Frontal cortex (tissue), 4 donors: ENCODE measurements around the gene COL1A1. TPM values are rescaled to one million over a fixed set of nuclear protein-coding genes. Genes with fewer than 3 reads are reported as not detected.

Experiments
- DNase-seq, 2 donors: peaks; one replicate each; pipeline ENCODE4 v3.0.0; 2012; ENCODE audit warnings: low spot score in 2 of 2
- FAIRE-seq: peaks from 2 replicates; lab custom pipeline; 2012; peaks lifted over from hg19 to GRCh38; lab: Jason Lieb, UNC
- total RNA-seq: library from RNA; depleted of rRNA; stranded (reverse); fragments of >200 nt; gene quantifications from one replicate; pipeline ENCODE4 v1.2.3, GENCODE V29; 2014
- donor health status: control.
- donor health status: control.
- donor health status: control.

Gene COL1A1
- 26.1 TPM for total RNA-seq

DNA sequence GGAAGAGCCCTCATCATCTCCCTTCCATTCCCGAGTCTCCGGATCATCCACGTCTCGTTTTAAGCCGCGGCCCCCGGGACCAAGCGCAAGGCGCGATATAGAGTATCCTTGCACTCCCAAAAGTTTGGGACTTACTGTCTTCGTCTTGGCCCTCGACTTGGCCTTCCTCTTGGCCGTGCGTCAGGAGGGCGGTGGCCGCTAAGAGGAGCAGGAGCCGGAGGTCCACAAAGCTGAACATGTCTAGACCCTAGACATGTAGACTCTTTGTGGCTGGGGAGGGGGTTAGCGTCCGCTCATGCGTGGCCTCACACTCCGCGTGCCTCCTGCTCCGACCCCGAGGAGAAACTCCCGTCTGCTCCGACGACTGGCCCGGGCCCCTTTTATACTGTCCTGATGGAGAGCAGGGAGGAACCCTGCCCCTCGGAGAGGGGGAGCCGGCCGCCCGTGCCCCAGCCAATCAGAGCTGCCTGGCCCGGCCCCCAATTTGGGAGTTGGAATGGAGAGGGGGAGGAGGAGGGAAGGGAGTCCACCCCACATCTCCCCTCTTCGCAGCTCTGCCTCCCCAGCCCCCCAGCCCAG, at the start of gene COL1A1:
Gene COL1A1 (minus strand): TSS at position 356 of the 579 bp plus-strand sequence. CDS start 118 bp downstream, at position 238.
- FAIRE-seq: no peak
- DNase-seq: no peak

DNA sequence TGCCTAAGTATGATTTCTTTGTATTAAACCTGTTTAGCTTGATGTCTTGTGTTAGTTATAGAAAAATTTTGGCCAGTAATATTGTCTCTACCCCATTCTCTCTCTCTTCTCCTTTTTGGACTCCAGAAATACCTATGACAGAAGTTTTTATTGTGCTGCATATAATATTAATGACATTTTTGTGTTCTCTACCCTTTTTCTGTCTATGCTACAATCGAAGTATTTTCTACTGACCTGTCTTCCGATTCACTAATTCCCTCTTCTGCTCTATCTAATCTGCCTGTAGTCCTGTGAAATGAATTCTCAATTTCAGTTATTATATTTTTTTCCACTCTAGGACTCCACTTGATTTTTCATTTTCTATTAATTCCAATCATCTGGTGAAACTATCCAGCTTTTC, 46.8 kb upstream of the COL1A1 start:
- no peak for DNase-seq
- FAIRE-seq: no peak

DNA sequence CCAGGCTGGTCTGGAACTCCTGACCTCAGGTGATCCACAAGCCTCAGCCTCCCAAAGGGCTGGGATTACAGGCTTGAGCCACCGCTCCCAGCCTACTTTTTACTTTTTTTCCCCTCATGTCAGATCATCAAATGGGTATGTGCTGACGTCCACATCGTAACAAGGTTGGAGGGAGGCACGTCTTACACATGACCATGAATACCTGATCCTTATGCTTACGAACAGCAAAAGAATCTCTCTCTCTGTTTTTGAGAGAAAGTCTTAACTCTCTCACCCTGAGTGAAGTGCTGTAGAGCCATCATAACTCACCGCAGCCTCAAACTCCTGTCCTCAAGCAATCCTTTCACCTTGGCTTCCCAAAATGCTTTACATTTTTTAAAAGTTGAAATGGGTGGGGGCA, 43.3 kb upstream of the COL1A1 start:
- no peak for DNase-seq
- FAIRE-seq: no peak

- DNase-seq (no peak), FAIRE-seq (no peak)
Observed at GRCh38 chr17:50241431-50241830, 40.0 kb upstream of the COL1A1 start.

DNA sequence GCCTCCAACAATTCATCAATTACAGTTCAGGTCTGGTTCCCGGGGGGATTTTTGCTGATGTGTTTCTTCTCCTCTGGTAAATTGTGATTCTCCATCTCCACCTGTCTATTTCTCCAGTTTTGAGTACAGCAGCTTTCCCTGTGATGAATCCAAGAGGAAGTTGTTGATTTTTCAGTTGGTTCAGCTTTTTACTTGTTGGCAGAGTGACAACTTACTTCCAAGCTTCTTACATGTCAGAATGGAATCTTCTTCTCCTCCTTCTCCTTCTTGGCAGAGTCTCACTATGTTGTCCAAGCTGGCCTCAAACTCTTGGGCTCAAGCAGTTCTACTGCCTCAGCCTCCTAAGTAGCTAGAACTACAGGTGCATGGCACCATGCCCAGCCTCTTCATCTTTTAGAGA, 39.4 kb upstream of the COL1A1 start:
- no peak for FAIRE-seq
- DNase-seq: no peak

GRCh38 chr17:50239937-50240336, 38.5 kb upstream of the COL1A1 start:
- FAIRE-seq (no peak), DNase-seq (no peak)

DNA sequence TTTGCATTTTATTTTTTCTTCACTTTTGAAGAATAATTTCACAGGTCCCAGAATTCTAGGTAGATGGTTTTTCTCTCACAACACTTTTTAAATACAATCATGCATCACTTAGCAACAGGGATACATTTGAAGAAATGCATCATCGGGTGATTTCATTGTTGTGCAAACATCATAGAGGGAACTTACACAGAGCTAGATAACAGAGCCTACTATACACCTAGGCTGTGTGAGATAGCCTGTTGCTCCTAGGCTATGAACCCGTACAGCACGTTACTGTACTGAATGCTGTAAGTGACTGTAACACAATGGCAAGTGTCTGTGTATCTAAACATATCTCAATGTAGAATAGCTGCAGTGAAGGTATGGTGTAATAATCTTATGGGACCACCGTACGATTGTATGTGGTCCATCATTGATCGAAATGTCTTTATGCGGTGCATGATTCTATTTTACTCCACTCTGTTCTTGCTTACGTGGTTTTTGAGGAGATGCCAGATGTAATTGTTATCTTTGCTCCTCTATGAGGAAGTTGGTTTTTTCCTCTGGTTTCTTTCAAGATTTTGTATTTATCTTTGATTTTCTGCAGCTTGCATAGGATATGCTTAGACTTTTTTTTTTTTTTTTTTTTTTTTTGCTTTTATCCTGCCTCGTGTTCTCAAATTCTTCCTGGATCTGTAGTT, 37.3 kb upstream of the COL1A1 start:
- FAIRE-seq: no peak

GRCh38 chr17:50237901-50238300, 36.5 kb upstream of the COL1A1 start:
- DNase-seq (no peak), FAIRE-seq (no peak)

More for the DNA sequence above, 37.3 kb upstream of the COL1A1 start:
- no peak for DNase-seq

DNA sequence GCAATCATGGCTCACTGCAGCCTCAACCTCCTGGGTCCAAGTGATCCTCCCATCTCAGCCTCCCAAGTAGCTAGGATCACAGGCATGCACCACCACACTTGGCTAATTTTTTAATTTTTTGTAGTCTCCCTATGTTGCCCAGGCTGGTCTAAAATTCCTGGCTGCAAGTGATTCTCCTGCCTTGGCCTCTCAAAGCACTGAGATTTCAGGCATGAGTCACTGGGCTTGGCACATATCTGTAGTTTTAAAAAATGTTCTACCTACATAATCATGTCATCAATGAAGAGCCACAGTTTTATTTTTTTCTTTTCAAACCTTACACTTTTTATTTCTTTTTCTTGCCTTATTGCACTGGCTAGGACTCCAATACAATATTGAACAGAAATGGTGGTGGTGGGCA, 33.1 kb upstream of the COL1A1 start:
- FAIRE-seq: no peak

DNA sequence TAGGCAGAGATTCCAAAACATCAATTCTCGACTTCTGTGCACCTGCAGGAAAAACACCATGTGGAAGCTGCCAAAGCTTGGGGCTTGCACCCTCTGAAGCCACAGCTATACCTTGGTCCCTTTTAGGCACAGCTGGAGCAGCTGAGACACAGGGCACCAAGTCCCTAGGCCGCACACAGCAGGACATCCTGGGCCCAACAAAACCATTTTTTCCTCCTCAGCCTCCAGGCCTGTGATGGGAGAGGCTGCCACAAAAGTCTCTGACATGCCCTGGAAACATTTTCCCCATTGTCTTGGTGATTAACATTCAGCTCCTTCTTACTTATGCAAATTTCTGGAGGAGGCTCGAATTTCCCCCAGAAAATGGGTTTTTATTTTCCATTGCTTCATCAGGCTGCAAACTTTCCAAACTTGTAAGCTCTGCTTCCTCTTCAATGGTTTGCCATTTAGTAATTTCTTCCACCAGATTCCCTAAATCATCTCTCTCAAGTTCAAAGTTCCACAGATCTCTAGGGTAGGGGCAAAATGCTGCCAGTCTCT, 24.3 kb upstream of the COL1A1 start:
- DNase-seq (no peak), FAIRE-seq (no peak)

More for the DNA sequence above, 33.1 kb upstream of the COL1A1 start:
- no peak for DNase-seq

DNA sequence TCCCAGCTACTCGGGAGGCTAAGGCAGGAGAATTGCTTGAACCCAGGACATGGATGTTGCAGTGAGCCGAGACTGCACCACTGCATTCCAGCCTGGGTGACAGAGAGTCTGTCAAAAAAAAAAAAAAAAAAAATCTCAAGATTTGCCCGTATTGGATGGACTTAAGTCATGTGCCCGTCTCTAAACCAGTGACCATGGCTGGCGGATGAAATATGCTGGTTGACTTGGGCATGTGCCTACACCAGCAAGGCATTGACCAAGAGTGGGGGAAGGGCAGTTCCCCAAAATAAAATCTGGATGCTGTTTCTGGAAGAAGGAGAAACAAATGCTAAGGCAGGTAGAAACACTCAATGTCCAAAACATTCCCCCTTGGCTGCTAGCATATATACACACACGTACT, 21.5 kb upstream of the COL1A1 start:
- DNase-seq: no peak
- FAIRE-seq: no peak

- no peak for DNase-seq
- no peak for FAIRE-seq
Observed at GRCh38 chr17:50221864-50222545, 20.6 kb upstream of the COL1A1 start.

GRCh38 chr17:50221266-50221863, 19.9 kb upstream of the COL1A1 start:
- FAIRE-seq (no peak), DNase-seq (no peak)

- DNase-seq: no peak
- no peak for FAIRE-seq
Observed at GRCh38 chr17:50220811-50221210, 19.4 kb upstream of the COL1A1 start.

- peak in 1 of 2 donors; percentile 6 for DNase-seq
- FAIRE-seq: no peak
Observed at GRCh38 chr17:50219939-50220465, 18.6 kb upstream of the COL1A1 start.

GRCh38 chr17:50219342-50219741, 17.9 kb upstream of the COL1A1 start:
- no peak for FAIRE-seq
- no peak for DNase-seq

- FAIRE-seq (no peak), DNase-seq (no peak)
Observed at GRCh38 chr17:50218771-50219315, 17.4 kb upstream of the COL1A1 start.

DNA sequence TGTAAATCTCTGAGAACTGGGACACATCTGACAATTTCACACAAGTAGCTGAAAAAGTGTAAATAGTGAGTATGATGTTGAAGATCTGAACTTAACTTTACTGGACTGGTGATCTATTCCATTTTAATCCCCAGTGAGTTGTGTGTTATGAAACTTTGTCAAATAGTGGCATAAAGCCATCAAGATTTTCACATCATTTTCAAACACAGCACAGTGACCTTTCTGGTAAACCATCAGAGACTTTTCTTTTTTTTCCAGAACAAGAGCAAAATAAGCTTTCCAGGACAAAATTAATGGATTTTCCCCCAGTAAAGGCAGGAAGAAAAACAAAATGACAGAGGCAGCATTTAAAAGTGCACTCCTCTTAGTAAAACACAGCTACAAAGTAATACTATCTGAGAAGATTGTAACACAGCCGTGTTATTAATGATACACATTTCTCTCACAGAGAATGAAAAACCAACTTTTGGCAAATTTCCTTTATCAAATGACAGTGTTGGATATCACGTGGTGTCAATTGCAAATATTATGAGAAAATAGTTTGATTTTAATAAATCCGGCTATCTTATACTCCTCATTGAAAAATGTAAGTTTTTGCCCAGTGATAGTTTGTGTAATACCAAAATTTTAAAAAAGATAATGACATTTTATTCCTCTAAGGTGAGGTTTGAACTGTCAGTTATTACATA, 16.8 kb upstream of the COL1A1 start:
- peak in 1 of 2 donors; percentile 5 for DNase-seq
- no peak for FAIRE-seq

DNA sequence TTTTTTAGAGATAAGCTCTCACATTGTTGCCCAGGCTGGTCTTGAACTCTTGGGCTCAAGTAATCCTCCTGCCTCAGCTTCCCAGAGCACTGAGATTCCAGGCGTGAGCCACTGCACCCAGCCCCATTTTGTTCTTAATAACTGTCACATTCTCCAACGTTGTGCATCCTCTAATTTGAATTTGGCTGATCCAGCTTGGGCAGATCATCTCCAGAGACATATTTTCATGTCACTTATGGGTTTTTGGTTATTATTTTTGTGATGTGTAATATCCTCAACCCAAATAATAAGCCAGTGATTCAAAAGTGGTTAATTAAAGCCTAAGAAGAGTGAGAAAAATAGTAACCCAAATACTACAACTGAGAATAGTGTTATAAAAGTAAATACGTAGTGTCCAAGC, 16.2 kb upstream of the COL1A1 start:
- no peak for DNase-seq
- FAIRE-seq: no peak
